ENCODE measurements around the gene PRKACA. TPM values are rescaled to one million over a fixed set of nuclear protein-coding genes. Genes with fewer than 3 reads are reported as not detected.

PRKACA gene
- polyA plus RNA-seq, 2 of the 4 experiments (the other 2 are of a cell fraction), result 10.0 to 40.9 TPM

GRCh38 chr19:14152713-14153112 is 35.2 kb upstream of the PRKACA start:
- H3K4me3 ChIP-seq, result no peak overlapping the region
- 88% methylated on average over 5 of the region's 12 CpGs for WGBS (ENCODE audit: missing lambda C conversion rate)
- no peak overlapping the region for H3K27ac ChIP-seq
- TF ChIP-seq GATA3 (IDR thresholded peaks at IDR 0.05; ENCODE audit: borderline replicate concordance), result no peak
- no peak for TF ChIP-seq HOXB13 (CRISPR knock-in tag; IDR thresholded peaks at IDR 0.05; ENCODE audit: low read depth)
- TF ChIP-seq NR3C1 (IDR thresholded peaks at IDR 0.05), result no peak
- no peak for TF ChIP-seq USF2 (IDR thresholded peaks at IDR 0.05)
- TF ChIP-seq NFE2L2 (conservative IDR thresholded peaks at IDR 0.05; ENCODE audit: low read length), result no peak
- TF ChIP-seq MAX (IDR thresholded peaks at IDR 0.05), result no peak
- no peak for TF ChIP-seq KDM5A (IDR thresholded peaks at IDR 0.05)
- TF ChIP-seq REST (IDR thresholded peaks at IDR 0.05), result no peak
- no peak for TF ChIP-seq TP53 (CRISPR knock-in tag; IDR thresholded peaks at IDR 0.05)
- no peak for TF ChIP-seq FOXS1 (CRISPR knock-in tag; IDR thresholded peaks at IDR 0.05)
- TF ChIP-seq CBX8 (IDR thresholded peaks at IDR 0.05), result no peak
- no peak for TF ChIP-seq SREBF2 (IDR thresholded peaks at IDR 0.05)
- no peak for TF ChIP-seq RCOR1 (IDR thresholded peaks at IDR 0.05; ENCODE audit: low read depth, low read length)
- no peak for TF ChIP-seq KDM1A (IDR thresholded peaks at IDR 0.05; ENCODE audit: low read depth)
- no peak for TF ChIP-seq POLR2A (IDR thresholded peaks at IDR 0.05; ENCODE audit: low read length)
- POLR2A ChIA-PET, result no interaction called here
- H3K4me2 ChIP-seq, result no peak overlapping the region
- ATAC-seq (no peak), DNase-seq (ENCODE audit: low read depth in 1 of 2, low spot score in 1 of 2) (no peak), FAIRE-seq (no peak)
- CTCF ChIA-PET, result interaction anchor here (0.8 to 1.8 kb wide), 2 partner anchors 16 to 195 kb away, joined by 3 to 5 read pairs; partner anchors contain the start of gene ASF1B
- H3K4me1 ChIP-seq, result no peaks in the 10 kb centered on the region
- no peaks in the 10 kb centered on the region for H3K9me3 ChIP-seq

- TF ChIP-seq EP300 (IDR thresholded peaks at IDR 0.05) (no peak), CBX2 (IDR thresholded peaks at IDR 0.05; ENCODE audit: borderline replicate concordance, low read depth) (no peak), ATOH8 (CRISPR knock-in tag; IDR thresholded peaks at IDR 0.05; ENCODE audit: low read depth) (no peak)
- POLR2A ChIA-PET, result no interaction called here
- 91% methylated on average over 6 of the region's 47 CpGs for WGBS (ENCODE audit: missing lambda C conversion rate)
- DNase-seq (ENCODE audit: low read depth in 1 of 2, low spot score in 1 of 2), result no peak
- Histone ChIP-seq H3K4me1 (no peaks in the 10 kb centered on the region), H3K9me3 (no peaks in the 10 kb centered on the region), H3K27ac (no peak overlapping the region), H3K4me3 (no peak overlapping the region), H3K4me2 (no peak overlapping the region)
- no peak for ATAC-seq
- FAIRE-seq, result no peak
- CTCF ChIA-PET, result interaction anchor here (1.0 to 1.3 kb wide), 2 partner anchors 10 to 15 kb away, joined by 3 to 4 read pairs; no protein-coding TSS in a partner anchor
These were observed 33.5 kb upstream of the PRKACA start for GRCh38 chr19:14150770-14151661.

Data from A549 (cell line).